SKM-1 (cell line): Measurements from ENCODE around the gene SLC10A6.
"Not testable (repeated sequence)": the region's sequence is repeated elsewhere in the genome, so short reads cannot be mapped to it uniquely, and the experiment has no call there.

Experiments
- DNase-seq: peaks from one replicate; lab custom pipeline; 2025; ENCODE audit not compliant: unreplicated experiment; lab: John Stamatoyannopoulos, UW

The SLC10A6 gene

GRCh38 chr4:86848732-86849619 lies at the start of gene SLC10A6:
Gene SLC10A6, minus strand, starts transcription at chr4:86849384. Its CDS starts 269 bp downstream, at chr4:86849115.
- no peak for DNase-seq

GRCh38 chr4:86898562-86898961 lies 49.4 kb upstream of the SLC10A6 start:
- DNase-seq = no peak

GRCh38 chr4:86896596-86896995 lies 47.4 kb upstream of the SLC10A6 start:
- DNase-seq = no peak

GRCh38 chr4:86895692-86896488 lies 46.7 kb upstream of the SLC10A6 start:
- peak; percentile 85 for DNase-seq

- no peak for DNase-seq
Measured at GRCh38 chr4:86894455-86894854, 45.3 kb upstream of the SLC10A6 start.

- no peak for DNase-seq
Measured at GRCh38 chr4:86893136-86893535, 44.0 kb upstream of the SLC10A6 start.

GRCh38 chr4:86892636-86892960 lies 43.4 kb upstream of the SLC10A6 start:
- no peak for DNase-seq

- peak; percentile 36 for DNase-seq
Measured at GRCh38 chr4:86891762-86892635, 42.8 kb upstream of the SLC10A6 start, which contains the start of gene C4orf36. Gene C4orf36, minus strand, starts transcription at chr4:86892422. Its CDS starts 902 bp downstream, at chr4:86891520.

GRCh38 chr4:86890790-86891189 lies 41.6 kb upstream of the SLC10A6 start:
- DNase-seq = no peak

- DNase-seq = no peak
Measured at GRCh38 chr4:86879641-86880040, 30.5 kb upstream of the SLC10A6 start.

GRCh38 chr4:86878640-86879039 lies 29.5 kb upstream of the SLC10A6 start:
- no peak for DNase-seq

- no peak for DNase-seq
Measured at GRCh38 chr4:86876894-86877685, 27.9 kb upstream of the SLC10A6 start.

GRCh38 chr4:86875436-86875835 lies 26.3 kb upstream of the SLC10A6 start:
- not testable (repeated sequence) for DNase-seq

- no peak for DNase-seq
Measured at GRCh38 chr4:86872135-86872534, 23.0 kb upstream of the SLC10A6 start.

- no peak for DNase-seq
Measured at GRCh38 chr4:86870442-86871069, 21.4 kb upstream of the SLC10A6 start.

GRCh38 chr4:86857341-86858052 lies 8.3 kb upstream of the SLC10A6 start:
- no peak for DNase-seq

GRCh38 chr4:86856896-86857295 lies 7.7 kb upstream of the SLC10A6 start:
- no peak for DNase-seq

- no peak for DNase-seq
Measured at GRCh38 chr4:86855572-86855971, 6.4 kb upstream of the SLC10A6 start.

GRCh38 chr4:86853209-86853608 lies 4.0 kb upstream of the SLC10A6 start:
- no peak for DNase-seq
